A549 (cell line): Measurements from ENCODE around the gene TMEM267.

Source experiments
- EP300 ChIP-seq, 2 experiments: fragments of >200 bp; sonication (Bioruptor Twin); formaldehyde crosslinking; IDR thresholded peaks; 2 replicates in 1 of 2; 3 replicates in 1 of 2; pipeline ENCODE4 v1.6.1; 2016 to 2017
- TF ChIP-seq, protein P1 (sequence below): fragments of >200 bp; sonication (Bioruptor Twin); formaldehyde crosslinking; IDR thresholded peaks from 3 replicates; pipeline ENCODE4 v1.5.1; 2016

DNA sequence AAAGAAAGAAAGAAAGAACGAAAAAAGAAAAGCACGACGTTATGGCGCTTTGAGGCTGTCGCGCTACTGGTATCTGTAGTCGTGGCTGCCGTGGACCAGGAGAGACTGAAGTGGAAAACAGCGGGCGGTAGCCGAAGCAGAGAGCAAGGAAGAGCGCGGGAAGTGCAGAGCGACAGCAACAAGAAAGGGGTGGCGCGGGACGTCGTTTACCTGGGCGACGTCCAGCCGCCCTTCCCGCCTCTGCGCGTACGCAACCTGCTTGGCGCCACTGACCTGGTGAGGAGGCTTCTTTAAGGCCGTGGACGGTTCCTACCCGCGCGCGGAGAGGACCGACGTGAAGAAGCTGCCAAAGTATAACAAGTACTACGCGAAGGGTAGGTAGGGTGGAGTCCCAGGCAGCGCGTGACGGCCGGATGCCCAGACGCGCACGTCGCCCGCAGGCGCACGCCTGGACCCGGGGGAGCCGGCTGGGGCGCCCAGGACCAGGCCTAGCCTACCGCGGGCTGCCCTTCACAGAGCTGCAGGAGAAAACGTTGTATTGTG lies 86.8 kb downstream of the TMEM267 start:
- TF ChIP-seq, protein P1, sequence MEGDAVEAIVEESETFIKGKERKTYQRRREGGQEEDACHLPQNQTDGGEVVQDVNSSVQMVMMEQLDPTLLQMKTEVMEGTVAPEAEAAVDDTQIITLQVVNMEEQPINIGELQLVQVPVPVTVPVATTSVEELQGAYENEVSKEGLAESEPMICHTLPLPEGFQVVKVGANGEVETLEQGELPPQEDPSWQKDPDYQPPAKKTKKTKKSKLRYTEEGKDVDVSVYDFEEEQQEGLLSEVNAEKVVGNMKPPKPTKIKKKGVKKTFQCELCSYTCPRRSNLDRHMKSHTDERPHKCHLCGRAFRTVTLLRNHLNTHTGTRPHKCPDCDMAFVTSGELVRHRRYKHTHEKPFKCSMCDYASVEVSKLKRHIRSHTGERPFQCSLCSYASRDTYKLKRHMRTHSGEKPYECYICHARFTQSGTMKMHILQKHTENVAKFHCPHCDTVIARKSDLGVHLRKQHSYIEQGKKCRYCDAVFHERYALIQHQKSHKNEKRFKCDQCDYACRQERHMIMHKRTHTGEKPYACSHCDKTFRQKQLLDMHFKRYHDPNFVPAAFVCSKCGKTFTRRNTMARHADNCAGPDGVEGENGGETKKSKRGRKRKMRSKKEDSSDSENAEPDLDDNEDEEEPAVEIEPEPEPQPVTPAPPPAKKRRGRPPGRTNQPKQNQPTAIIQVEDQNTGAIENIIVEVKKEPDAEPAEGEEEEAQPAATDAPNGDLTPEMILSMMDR: no peak
- no peak for TF ChIP-seq EP300 (IDR thresholded peaks at IDR 0.05)
